Measurements from ENCODE around the gene ZFP36L1. TPM values are rescaled to one million over a fixed set of nuclear protein-coding genes. Genes with fewer than 3 reads are reported as not detected.

Gene ZFP36L1
- total RNA-seq, 4 donors from 2014 or later, result 180 to 712 (median 266) TPM

GRCh38 chr14:68779761-68780323 lies 13.0 kb downstream of the ZFP36L1 start:
- peak; percentile 38 for TF ChIP-seq POLR2A (IDR thresholded peaks at IDR 0.05)
- peak; percentile 65 to 83 (median 81) for TF ChIP-seq POLR2AphosphoS5 (IDR thresholded peaks at IDR 0.05)
- TF ChIP-seq EP300 (IDR thresholded peaks at IDR 0.05; ENCODE audit: low read depth), result peak; percentile 1
- TF ChIP-seq CTCF (IDR thresholded peaks at IDR 0.05), result no peak
- H3K4me1 ChIP-seq, result peaks cover 32 to 64% (median 46%) of the 10 kb centered on the region in 4 donors
- peak overlapping the region; percentile 97 to 100 (median 98) for H3K27ac ChIP-seq
- H3K4me3 ChIP-seq, result no peak overlapping the region
- no peaks in the 10 kb centered on the region for H3K27me3 ChIP-seq
- 8 to 24% methylated on average over 2 to 9 of the region's 9 CpGs for WGBS, 2 donors (ENCODE audit: low coverage in 1 of 2)
- H3K9me3 ChIP-seq, result no peaks in the 10 kb centered on the region
- intact Hi-C loops (cut with DNase I; ENCODE audit: low total_unique reads) (loop anchor here (5.0 kb wide), 1 partner anchor 113 kb away; no protein-coding TSS in a partner anchor), in situ Hi-C loops (cut with MboI; ENCODE audit: low pct_ligation_motif_present in 1 of 4, low pct_unique_long_range_greater_than_20kb in 1 of 4, low sequenced_read_pairs in 3 of 4) (loop anchor here in 2 of 4 donors (10.0 kb wide), 1 partner anchor 535 kb away; no protein-coding TSS in a partner anchor)
- H3K36me3 ChIP-seq, result no peaks in the 10 kb centered on the region
- DNase-seq, result peak; percentile 66

GRCh38 chr14:68777644-68778043 lies 15.2 kb downstream of the ZFP36L1 start:
- in situ Hi-C loops (cut with MboI; ENCODE audit: low pct_ligation_motif_present in 1 of 4, low pct_unique_long_range_greater_than_20kb in 1 of 4, low sequenced_read_pairs in 3 of 4) (no loop called here), intact Hi-C loops (cut with DNase I; ENCODE audit: low total_unique reads) (no loop called here)

GRCh38 chr14:68775614-68776126 lies 17.2 kb downstream of the ZFP36L1 start:
- no peak for DNase-seq
- 92 to 100% methylated on average over 3 to 6 of the region's 6 CpGs for WGBS, 2 donors (ENCODE audit: low coverage in 1 of 2)
- no peaks in the 10 kb centered on the region for H3K27me3 ChIP-seq
- H3K4me1 ChIP-seq, result peaks cover 17 to 33% (median 23%) of the 10 kb centered on the region in 4 donors
- peak in 1 of 5 experiments; percentile 21 for TF ChIP-seq CTCF (IDR thresholded peaks at IDR 0.05)
- no peak for TF ChIP-seq EP300 (IDR thresholded peaks at IDR 0.05; ENCODE audit: low read depth)
- TF ChIP-seq POLR2A (IDR thresholded peaks at IDR 0.05), result no peak
- in situ Hi-C loops (cut with MboI; ENCODE audit: low pct_ligation_motif_present in 1 of 4, low pct_unique_long_range_greater_than_20kb in 1 of 4, low sequenced_read_pairs in 3 of 4), result no loop called here
- no peak overlapping the region for H3K4me3 ChIP-seq
- intact Hi-C loops (cut with DNase I; ENCODE audit: low total_unique reads), result no loop called here
- H3K9me3 ChIP-seq, result no peaks in the 10 kb centered on the region
- no peak overlapping the region for H3K27ac ChIP-seq
- H3K36me3 ChIP-seq, result no peaks in the 10 kb centered on the region

More at GRCh38 chr14:68777644-68778043, 15.2 kb downstream of the ZFP36L1 start:
- Histone ChIP-seq H3K9me3 (no peaks in the 10 kb centered on the region), H3K36me3 (no peaks in the 10 kb centered on the region), H3K4me3 (no peak overlapping the region), H3K4me1 (peaks cover 32 to 46% (median 38%) of the 10 kb centered on the region in 4 donors), H3K27ac (peak overlapping the region; percentile 97 to 100 (median 98)), H3K27me3 (no peaks in the 10 kb centered on the region)
- 88% methylated on average over 1 of the region's 1 CpG; no CpG with 5 or more reads in 1 of the 2 donors for WGBS, 2 donors (ENCODE audit: low coverage in 1 of 2)
- no peak for TF ChIP-seq POLR2A (IDR thresholded peaks at IDR 0.05)
- no peak for TF ChIP-seq CTCF (IDR thresholded peaks at IDR 0.05)
- no peak for TF ChIP-seq POLR2AphosphoS5 (IDR thresholded peaks at IDR 0.05)
- TF ChIP-seq EP300 (IDR thresholded peaks at IDR 0.05; ENCODE audit: low read depth), result no peak
- no peak for DNase-seq

GRCh38 chr14:68774771-68775613 lies 17.9 kb downstream of the ZFP36L1 start:
- H3K4me1 ChIP-seq, result peaks cover 11 to 26% (median 16%) of the 10 kb centered on the region in 4 donors
- TF ChIP-seq POLR2A (IDR thresholded peaks at IDR 0.05) (no peak), POLR2AphosphoS5 (IDR thresholded peaks at IDR 0.05) (no peak), EP300 (IDR thresholded peaks at IDR 0.05; ENCODE audit: low read depth) (no peak), CTCF (IDR thresholded peaks at IDR 0.05) (no peak)
- in situ Hi-C loops (cut with MboI; ENCODE audit: low pct_ligation_motif_present in 1 of 4, low pct_unique_long_range_greater_than_20kb in 1 of 4, low sequenced_read_pairs in 3 of 4), result no loop called here
- H3K9me3 ChIP-seq, result no peaks in the 10 kb centered on the region
- intact Hi-C loops (cut with DNase I; ENCODE audit: low total_unique reads), result no loop called here
- no peaks in the 10 kb centered on the region for H3K27me3 ChIP-seq
- 92% methylated on average over 4 of the region's 4 CpGs; no CpG with 5 or more reads in 1 of the 2 donors for WGBS, 2 donors (ENCODE audit: low coverage in 1 of 2)
- no peak overlapping the region for H3K27ac ChIP-seq
- DNase-seq, result no peak
- no peaks in the 10 kb centered on the region for H3K36me3 ChIP-seq
- H3K4me3 ChIP-seq, result no peak overlapping the region
